ENCODE data around the gene STPG3. TPM values are rescaled to one million over a fixed set of nuclear protein-coding genes. Genes with fewer than 3 reads are reported as not detected.

Gene STPG3
- total RNA-seq, 1 donor from 2014 or later: not detected

DNA sequence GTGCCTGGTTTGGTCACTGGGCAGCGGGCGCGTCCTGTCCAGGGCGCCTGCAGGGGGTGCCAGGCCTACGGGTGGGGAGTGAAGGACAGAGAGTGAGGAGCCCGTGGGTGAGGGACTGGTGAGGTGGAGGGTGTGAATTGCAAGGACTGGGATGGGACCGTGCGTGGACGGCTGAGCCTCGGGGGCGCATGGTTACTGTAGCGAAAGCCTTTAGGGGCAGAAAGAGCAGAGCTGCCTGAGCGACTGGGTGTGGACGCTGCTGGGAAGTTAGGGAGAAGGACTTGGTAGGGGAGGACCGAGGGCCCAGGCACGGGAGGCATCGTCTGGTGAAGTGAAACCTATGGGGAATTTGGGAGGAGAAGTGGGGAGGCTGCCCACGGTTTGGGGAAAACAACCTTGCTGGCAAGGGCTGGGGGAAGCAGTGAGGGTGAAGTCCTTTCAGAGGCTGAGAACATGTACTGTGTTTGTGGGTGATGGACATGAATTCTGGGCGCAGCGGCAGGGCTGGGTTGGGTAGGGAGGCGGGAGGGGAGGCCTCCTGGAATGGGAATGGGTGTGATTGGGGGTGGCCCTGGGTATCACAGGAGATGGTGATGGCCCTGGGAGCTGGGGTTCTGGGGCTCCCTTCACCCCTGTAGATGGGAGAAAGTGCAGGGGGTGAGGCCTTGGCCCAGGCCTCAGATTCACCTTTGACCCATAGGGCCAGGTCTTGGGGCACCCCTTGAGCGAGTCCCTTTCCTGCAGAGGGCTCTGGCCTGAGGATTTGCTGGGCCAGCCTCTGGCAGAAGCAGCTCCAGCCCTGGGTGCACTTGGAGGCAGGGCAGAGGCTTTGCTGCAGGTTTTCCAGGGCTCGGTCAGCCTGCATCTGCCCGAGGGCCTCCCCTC, 24.7 kb downstream of the STPG3 start:
- TF ChIP-seq, protein P1, sequence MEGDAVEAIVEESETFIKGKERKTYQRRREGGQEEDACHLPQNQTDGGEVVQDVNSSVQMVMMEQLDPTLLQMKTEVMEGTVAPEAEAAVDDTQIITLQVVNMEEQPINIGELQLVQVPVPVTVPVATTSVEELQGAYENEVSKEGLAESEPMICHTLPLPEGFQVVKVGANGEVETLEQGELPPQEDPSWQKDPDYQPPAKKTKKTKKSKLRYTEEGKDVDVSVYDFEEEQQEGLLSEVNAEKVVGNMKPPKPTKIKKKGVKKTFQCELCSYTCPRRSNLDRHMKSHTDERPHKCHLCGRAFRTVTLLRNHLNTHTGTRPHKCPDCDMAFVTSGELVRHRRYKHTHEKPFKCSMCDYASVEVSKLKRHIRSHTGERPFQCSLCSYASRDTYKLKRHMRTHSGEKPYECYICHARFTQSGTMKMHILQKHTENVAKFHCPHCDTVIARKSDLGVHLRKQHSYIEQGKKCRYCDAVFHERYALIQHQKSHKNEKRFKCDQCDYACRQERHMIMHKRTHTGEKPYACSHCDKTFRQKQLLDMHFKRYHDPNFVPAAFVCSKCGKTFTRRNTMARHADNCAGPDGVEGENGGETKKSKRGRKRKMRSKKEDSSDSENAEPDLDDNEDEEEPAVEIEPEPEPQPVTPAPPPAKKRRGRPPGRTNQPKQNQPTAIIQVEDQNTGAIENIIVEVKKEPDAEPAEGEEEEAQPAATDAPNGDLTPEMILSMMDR (conservative IDR thresholded peaks at IDR 0.05; ENCODE audit: low read depth, low read length): no peak
- DNase-seq (ENCODE audit: low read depth): no peak
- H3K4me3 ChIP-seq (ENCODE audit: low read depth, low read length): no peak overlapping the region

DNA sequence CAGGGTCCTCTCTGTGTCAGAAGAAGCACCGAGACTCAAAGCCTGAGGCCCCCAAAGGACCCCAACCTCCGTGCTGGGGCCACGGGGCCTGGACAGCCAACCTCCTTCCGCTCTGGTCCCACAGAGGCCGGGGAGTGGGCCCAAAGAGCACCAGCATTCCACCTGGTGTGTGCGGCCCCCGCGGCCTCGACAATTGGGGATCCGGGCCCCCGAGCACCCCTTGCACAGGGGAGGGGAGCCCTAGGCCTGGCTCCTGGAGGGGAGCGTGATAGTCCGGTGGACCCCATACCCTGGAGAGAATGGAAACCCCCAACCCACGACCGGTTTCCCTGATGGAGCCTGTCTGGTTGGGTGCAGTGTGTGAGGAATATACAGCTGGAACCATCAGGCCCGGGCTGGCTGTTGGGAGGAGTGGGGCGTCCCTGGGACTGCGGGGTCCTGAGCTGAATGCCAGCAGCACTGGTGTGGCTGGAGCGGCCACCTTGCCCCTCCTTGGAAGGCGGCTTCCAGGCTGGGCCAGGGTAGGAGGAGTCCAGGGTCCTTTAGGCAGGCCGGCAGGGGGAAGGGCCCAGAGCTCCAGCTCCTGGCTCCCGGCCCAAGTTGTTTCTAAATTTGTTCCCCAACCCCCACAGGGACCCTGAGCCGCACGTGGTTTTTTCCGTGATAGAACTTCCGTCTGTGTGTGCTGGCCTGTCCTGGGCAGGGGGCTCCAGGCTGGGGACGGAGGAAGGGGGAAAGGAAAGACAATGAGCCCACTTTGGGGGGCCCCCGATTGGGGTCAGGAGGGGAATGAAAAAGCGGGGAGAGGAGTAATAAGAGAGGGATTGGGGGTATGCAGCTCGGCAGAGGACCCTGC, 25.6 kb downstream of the STPG3 start:
- H3K4me3 ChIP-seq (ENCODE audit: low read depth, low read length): peak overlapping the region; percentile 69
- DNase-seq (ENCODE audit: low read depth): no peak
- TF ChIP-seq, protein P1 (conservative IDR thresholded peaks at IDR 0.05; ENCODE audit: low read depth, low read length): no peak

DNA sequence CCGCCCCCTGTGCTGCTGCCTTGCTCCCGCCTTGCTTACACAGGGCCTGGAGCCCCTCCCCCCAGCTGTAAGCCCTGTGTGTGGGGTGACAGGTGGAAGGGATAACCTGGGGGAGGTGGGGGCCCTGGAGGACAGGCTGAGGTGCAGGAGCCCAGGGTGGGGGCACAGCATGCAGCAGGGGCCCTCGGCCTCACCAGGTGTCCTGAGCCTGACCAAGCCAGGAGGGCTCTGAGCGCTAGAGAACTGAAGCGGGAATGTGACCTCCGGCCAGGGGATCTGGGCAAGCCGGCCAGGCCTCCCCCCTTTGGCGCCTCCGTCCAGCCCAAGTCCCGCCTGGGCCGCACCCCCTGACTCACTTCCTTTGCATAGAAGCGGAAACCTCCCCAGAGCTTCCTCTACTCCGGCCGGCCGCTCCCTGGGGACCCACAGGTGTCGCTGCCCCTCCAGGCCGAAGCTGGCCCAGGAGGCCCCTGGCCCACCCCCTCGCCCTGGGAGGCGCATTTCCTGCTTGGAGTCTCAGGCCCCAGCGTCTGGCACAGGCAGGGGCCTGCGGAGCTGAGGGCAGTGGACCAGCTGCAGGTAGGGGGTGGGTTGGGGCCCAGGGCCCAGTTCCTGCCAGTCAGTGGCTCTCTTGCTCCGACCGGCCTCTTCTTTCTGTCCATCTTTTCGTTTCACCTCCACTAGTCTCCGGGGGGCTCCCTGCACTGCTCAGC, 26.4 kb downstream of the STPG3 start, which contains the start of gene TOR4A:
Gene TOR4A (plus strand): TSS at position 398 of the 713 bp plus-strand sequence. CDS start 964 bp downstream, outside the sequence.
- TF ChIP-seq, protein P1 (conservative IDR thresholded peaks at IDR 0.05; ENCODE audit: low read depth, low read length): peak; percentile 42
- H3K4me3 ChIP-seq (ENCODE audit: low read depth, low read length): peak within 1 kb of the TSS; percentile 69
- no peak for DNase-seq (ENCODE audit: low read depth)

GRCh38 chr9:137278061-137278701, 27.1 kb downstream of the STPG3 start:
- H3K4me3 ChIP-seq (ENCODE audit: low read depth, low read length): peak overlapping the region; percentile 69
- DNase-seq (ENCODE audit: low read depth): no peak
- TF ChIP-seq, protein P1 (conservative IDR thresholded peaks at IDR 0.05; ENCODE audit: low read depth, low read length): no peak

DNA sequence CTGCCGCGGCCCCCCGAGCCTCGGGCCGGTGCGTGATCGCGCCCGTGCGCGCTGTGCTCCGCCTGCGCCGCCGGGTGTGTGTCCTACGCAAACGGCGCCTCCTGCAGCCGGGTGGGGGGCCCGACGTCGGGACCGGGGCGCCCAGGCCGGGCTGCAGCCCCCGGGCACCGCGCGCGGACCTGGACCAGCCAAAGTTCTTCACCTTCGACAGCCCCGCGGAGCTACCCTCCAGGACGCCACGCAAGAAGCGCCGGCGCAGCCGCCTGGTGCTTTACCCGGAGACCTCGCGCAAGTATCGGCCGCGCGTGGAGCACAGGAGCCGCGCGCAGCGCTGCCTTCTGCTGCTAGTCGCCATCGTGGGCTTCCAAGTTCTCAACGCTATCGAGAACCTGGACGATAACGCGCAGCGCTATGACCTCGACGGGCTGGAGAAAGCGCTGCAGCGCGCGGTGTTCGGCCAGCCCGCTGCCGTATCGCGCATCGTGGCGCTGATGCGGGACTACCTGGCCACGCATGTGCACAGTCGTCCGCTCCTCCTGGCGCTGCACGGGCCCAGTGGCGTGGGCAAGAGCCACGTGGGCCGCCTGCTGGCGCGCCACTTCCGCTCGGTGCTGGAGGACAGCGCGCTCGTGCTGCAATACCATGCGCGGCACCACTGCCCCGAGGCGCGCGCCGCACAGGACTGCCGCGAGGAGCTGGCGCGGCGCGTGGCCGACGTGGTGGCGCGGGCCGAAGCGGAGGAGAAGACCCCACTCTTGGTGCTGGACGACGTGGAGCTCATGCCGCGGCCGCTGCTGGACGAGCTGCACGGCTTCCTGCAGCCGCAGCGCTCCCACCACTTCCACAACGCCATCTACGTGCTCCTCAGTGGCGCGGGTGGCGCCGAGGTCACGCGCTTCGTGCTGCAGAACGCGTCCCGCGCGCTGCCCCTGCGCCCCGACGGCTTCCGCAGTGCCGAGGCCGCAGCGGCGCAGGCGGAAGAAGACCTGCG, 27.9 kb downstream of the STPG3 start:
- DNase-seq (ENCODE audit: low read depth): no peak
- TF ChIP-seq, protein P1 (conservative IDR thresholded peaks at IDR 0.05; ENCODE audit: low read depth, low read length): no peak
- H3K4me3 ChIP-seq (ENCODE audit: low read depth, low read length): peak overlapping the region; percentile 69
